BE2C (cell line): ENCODE data around the gene EID1. TPM values are rescaled to one million over a fixed set of nuclear protein-coding genes. Genes with fewer than 3 reads are reported as not detected.

ENCODE experiments used
- DNase-seq: peaks from one replicate; pipeline ENCODE4 v3.0.0-alpha.2; 2020
- H3K27me3 ChIP-seq: fragments of 250-450 bp; sonication (Bioruptor Pico); 2 replicates; pipeline ENCODE4 v1.5.1; 2020; ENCODE audit warnings: mild to moderate bottlenecking
- H3K36me3 ChIP-seq: fragments of 250-450 bp; sonication (Bioruptor Pico); 2 replicates; pipeline ENCODE4 v1.5.1; 2020; ENCODE audit warnings: mild to moderate bottlenecking
- H3K4me1 ChIP-seq: fragments of 250-450 bp; sonication (Bioruptor Pico); 2 replicates; pipeline ENCODE4 v1.5.1; 2020
- H3K4me3 ChIP-seq: 2 replicates; pipeline ENCODE4 v1.5.1; 2011; ENCODE audit warnings: low read depth, low read length
- H3K9me3 ChIP-seq: fragments of 250-450 bp; sonication (Bioruptor Pico); 2 replicates; pipeline ENCODE4 v1.5.1; 2020
- polyA plus RNA-seq: library from polyadenylated mRNA; unstranded; fragments of >200 nt; gene quantifications from one replicate; pipeline ENCODE4 v1.2.1, GENCODE V29; 2012; ENCODE audit warnings: low read depth, missing spikeins; ENCODE audit not compliant: insufficient read length, insufficient read depth
- TF ChIP-seq, protein P1 (sequence below): IDR thresholded peaks from 2 replicates; pipeline ENCODE4 v1.5.1; 2012; ENCODE audit warnings: mild to moderate bottlenecking, low read depth, low read length

EID1 gene, protein sequence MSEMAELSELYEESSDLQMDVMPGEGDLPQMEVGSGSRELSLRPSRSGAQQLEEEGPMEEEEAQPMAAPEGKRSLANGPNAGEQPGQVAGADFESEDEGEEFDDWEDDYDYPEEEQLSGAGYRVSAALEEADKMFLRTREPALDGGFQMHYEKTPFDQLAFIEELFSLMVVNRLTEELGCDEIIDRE
- polyA plus RNA-seq: 466 TPM

DNA sequence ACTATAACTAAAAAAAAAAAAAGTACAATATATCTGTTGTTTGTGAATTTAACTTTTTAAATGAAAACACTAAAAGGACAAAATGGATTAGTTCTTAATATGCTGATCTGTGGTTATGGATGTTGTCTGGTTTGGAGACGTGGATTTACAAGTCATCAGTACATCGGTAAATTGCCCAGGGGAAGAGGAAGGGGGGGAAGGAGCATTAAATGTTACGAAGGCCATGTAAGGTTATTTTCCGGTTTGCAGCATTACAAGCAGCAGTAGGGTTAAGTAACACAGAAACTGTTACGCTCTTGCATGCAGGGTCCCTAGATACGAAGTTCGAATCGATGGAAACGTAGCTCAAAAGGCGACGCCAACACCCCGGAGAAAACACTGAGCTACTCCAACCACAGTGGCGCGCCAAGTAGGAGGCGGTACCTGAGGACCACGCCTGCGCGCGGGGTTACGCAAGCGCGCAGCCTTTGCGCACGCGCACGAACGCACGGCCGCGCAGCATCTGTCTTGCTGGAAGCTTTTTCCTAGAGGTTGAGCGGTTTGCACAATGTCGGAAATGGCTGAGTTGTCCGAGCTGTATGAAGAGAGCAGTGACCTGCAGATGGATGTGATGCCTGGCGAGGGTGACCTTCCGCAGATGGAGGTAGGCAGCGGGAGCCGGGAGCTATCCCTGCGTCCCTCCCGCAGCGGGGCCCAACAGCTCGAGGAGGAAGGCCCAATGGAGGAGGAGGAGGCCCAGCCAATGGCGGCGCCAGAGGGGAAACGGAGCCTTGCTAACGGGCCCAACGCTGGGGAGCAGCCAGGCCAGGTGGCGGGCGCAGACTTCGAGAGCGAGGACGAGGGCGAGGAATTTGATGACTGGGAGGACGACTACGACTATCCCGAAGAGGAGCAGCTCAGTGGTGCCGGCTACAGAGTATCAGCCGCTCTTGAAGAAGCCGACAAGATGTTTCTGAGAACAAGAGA, at the start of gene EID1:
Gene EID1 (plus strand): TSS at position 505 of the 966 bp plus-strand sequence. CDS start 43 bp downstream, at position 548.
- peak; percentile 93 for DNase-seq
- H3K27me3 ChIP-seq: no peaks in the 10 kb centered on the region

DNA sequence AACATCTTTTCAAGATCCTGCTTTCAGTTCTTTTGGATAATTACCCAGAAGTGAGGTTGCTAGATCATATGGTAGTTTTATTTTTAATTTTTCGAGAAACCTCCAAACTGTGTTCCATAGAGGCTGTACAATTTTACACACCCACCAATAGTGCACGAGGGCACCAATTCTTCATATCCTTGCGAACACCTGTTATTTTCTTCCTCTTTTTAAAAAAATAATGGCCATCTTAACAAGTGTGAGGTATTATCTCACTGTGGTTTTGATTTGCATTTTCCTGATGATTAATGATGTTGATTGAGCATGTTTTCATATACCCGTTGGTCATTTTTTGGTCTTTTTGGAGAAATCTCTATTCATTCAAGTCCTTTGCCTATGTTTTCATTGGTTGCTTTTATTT, 49.5 kb upstream of the EID1 start:
- Histone ChIP-seq H3K4me1 (no peaks in the 10 kb centered on the region), H3K9me3 (no peaks in the 10 kb centered on the region), H3K4me3 (no peak overlapping the region), H3K36me3 (no peaks in the 10 kb centered on the region), H3K27me3 (no peaks in the 10 kb centered on the region)
- TF ChIP-seq, protein P1, sequence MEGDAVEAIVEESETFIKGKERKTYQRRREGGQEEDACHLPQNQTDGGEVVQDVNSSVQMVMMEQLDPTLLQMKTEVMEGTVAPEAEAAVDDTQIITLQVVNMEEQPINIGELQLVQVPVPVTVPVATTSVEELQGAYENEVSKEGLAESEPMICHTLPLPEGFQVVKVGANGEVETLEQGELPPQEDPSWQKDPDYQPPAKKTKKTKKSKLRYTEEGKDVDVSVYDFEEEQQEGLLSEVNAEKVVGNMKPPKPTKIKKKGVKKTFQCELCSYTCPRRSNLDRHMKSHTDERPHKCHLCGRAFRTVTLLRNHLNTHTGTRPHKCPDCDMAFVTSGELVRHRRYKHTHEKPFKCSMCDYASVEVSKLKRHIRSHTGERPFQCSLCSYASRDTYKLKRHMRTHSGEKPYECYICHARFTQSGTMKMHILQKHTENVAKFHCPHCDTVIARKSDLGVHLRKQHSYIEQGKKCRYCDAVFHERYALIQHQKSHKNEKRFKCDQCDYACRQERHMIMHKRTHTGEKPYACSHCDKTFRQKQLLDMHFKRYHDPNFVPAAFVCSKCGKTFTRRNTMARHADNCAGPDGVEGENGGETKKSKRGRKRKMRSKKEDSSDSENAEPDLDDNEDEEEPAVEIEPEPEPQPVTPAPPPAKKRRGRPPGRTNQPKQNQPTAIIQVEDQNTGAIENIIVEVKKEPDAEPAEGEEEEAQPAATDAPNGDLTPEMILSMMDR: no peak
- no peak for DNase-seq

More for the DNA sequence above, at the start of gene EID1:
- Histone ChIP-seq H3K36me3 (no peaks in the 10 kb centered on the region), H3K4me1 (no peaks in the 10 kb centered on the region), H3K4me3 (peak within 1 kb of the TSS; percentile 76), H3K9me3 (no peaks in the 10 kb centered on the region)
- TF ChIP-seq, protein P1: no peak

DNA sequence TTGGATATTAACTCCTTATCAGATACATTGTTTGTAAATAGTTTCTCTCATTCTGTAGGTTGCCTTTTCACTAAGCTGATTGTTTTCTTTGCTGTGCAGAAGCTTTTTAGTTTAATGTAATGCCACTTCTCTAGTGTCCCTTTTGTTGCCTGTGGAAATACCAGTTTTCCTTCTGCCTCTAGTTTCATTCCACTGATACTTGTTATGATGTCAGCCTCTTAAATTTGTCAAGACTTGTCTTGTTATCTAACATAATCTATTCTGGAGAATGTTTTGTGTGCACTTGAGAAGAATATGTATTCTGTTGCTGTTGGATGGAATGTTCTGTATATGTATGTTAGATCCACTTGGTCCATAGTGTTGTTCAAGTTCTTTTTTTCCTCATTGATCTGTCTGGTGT, 49.0 kb upstream of the EID1 start:
- Histone ChIP-seq H3K4me3 (no peak overlapping the region), H3K9me3 (no peaks in the 10 kb centered on the region), H3K36me3 (no peaks in the 10 kb centered on the region), H3K27me3 (no peaks in the 10 kb centered on the region), H3K4me1 (no peaks in the 10 kb centered on the region)
- no peak for DNase-seq
- TF ChIP-seq, protein P1: no peak

DNA sequence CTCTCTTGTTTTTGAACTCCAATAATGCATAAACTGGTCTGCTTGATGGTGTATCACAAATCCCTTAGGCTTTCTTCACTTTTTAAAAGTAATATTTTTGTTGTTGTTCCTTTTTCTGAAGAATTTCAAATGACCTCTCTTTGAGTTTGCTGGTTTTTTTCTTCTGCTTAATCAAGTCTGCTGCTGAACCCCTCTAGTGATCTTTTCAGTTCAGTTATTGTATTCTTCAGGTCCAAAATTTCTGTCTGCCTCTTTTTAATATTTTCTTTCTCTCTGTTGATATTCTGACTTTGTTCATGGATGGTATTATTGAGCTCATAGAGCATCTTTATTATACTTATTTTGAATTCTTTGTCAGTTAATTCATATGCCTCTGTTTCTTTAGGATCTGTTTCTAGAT, 45.3 kb upstream of the EID1 start:
- H3K4me1 ChIP-seq: no peaks in the 10 kb centered on the region
- H3K27me3 ChIP-seq: no peaks in the 10 kb centered on the region
- no peaks in the 10 kb centered on the region for H3K9me3 ChIP-seq
- no peak overlapping the region for H3K4me3 ChIP-seq
- DNase-seq: no peak
- H3K36me3 ChIP-seq: no peaks in the 10 kb centered on the region
- TF ChIP-seq, protein P1: no peak

DNA sequence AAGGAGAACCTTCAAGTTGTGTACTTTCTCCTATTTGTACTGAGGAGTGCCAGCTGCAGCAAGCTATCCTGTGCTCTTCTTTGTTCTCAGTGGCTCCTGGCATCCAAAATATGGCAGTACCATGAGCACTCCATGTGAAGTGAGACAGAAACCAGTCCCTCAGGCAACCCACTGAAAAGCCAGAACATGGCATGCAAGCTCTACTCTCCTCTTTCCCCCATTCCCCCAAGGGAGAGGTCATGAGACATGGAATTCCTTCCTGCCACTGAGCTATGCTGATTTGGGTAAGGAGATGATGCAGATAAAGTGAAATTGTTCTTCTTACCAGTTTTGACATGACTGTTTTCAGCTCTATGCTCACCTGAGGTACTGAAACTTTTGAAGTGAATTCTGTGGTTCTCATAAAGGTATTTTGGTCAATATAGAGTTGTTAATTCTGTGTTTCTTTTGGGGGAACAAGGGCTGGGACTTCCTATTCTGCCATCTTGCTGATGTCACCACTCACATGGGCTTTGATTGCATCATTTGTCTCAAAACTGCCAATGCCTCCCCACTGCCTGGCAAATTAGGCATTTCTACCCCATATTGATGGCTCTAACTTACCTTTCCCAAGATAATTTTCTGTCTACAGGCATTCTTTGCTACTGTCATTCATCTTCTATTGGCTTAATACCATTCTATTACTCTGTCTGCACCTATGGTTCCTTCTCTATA, 44.3 kb upstream of the EID1 start:
- TF ChIP-seq, protein P1: no peak
- no peaks in the 10 kb centered on the region for H3K9me3 ChIP-seq
- H3K4me3 ChIP-seq: no peak overlapping the region
- H3K36me3 ChIP-seq: no peaks in the 10 kb centered on the region
- no peak for DNase-seq
- no peaks in the 10 kb centered on the region for H3K4me1 ChIP-seq
- H3K27me3 ChIP-seq: no peaks in the 10 kb centered on the region
